DOHH2 (cell line): ENCODE measurements around the gene FBXO10.

Source experiments
- CTCF ChIP-seq: fragments of 200-600 bp; sonication (generic); IDR thresholded peaks from one replicate; pipeline ENCODE4 v1.5.1; 2014; ENCODE audit warnings: antibody characterized with exemption, mild to moderate bottlenecking, low read depth, low read length; ENCODE audit not compliant: poor library complexity, severe bottlenecking
- EZH2phosphoT487 ChIP-seq: fragments of 200-600 bp; sonication (generic); IDR thresholded peaks from 2 replicates; pipeline ENCODE4 v1.6.1; 2017; ENCODE audit warnings: borderline replicate concordance, mild to moderate bottlenecking, antibody characterized with exemption, low read length, moderate library complexity, mixed read lengths

GRCh38 chr9:37550781-37551180, 25.4 kb downstream of the FBXO10 start:
- TF ChIP-seq EZH2phosphoT487 (no peak), CTCF (no peak)
